HuH-7 (cell line): ENCODE measurements around the gene FBXL13.
"Not testable (repeated sequence)": the region's sequence is repeated elsewhere in the genome, so short reads cannot be mapped to it uniquely, and the experiment has no call there.

ENCODE experiments used
- DNase-seq: peaks from one replicate; pipeline ENCODE4 v3.0.0; 2011; ENCODE audit warnings: low spot score

Gene FBXL13

GRCh38 chr7:102935450-102936115, 139.0 kb downstream of the FBXL13 start:
- no peak for DNase-seq

- DNase-seq, result no peak
These were observed 139.9 kb downstream of the FBXL13 start for GRCh38 chr7:102934701-102935100.

- no peak for DNase-seq
These were observed 140.4 kb downstream of the FBXL13 start for GRCh38 chr7:102934239-102934638.

GRCh38 chr7:102933763-102934162, 140.8 kb downstream of the FBXL13 start:
- DNase-seq, result no peak

- no peak for DNase-seq
These were observed 142.8 kb downstream of the FBXL13 start for GRCh38 chr7:102931757-102932156.

GRCh38 chr7:102927312-102927933, 147.2 kb downstream of the FBXL13 start:
- no peak for DNase-seq

- no peak for DNase-seq
These were observed 147.8 kb downstream of the FBXL13 start for GRCh38 chr7:102926783-102927140.

GRCh38 chr7:102925976-102926782, 148.4 kb downstream of the FBXL13 start:
- no peak for DNase-seq

- no peak for DNase-seq
These were observed 155.8 kb downstream of the FBXL13 start for GRCh38 chr7:102918845-102919244.

- no peak for DNase-seq
These were observed 156.9 kb downstream of the FBXL13 start for GRCh38 chr7:102917436-102918353.

- no peak for DNase-seq
These were observed 157.7 kb downstream of the FBXL13 start for GRCh38 chr7:102916881-102917280.

GRCh38 chr7:102916426-102916825, 158.2 kb downstream of the FBXL13 start:
- no peak for DNase-seq

- no peak for DNase-seq
These were observed 160.0 kb downstream of the FBXL13 start for GRCh38 chr7:102914585-102914984.

GRCh38 chr7:102913826-102914225, 160.8 kb downstream of the FBXL13 start:
- DNase-seq, result no peak

GRCh38 chr7:102912742-102913141, 161.9 kb downstream of the FBXL13 start, which contains the start of gene LRRC17:
LRRC17 (plus strand) TSS chr7:102913000; CDS start chr7:102933914, 20,914 bp downstream.
- DNase-seq, result no peak

GRCh38 chr7:102908676-102909075, 165.9 kb downstream of the FBXL13 start:
- DNase-seq, result no peak

- not testable (repeated sequence) for DNase-seq
These were observed 171.0 kb downstream of the FBXL13 start for GRCh38 chr7:102903576-102903975.

- DNase-seq, result not testable (repeated sequence)
These were observed 172.5 kb downstream of the FBXL13 start for GRCh38 chr7:102902052-102902451.

- no peak for DNase-seq
These were observed 176.1 kb downstream of the FBXL13 start for GRCh38 chr7:102898532-102898859.

- DNase-seq, result no peak
These were observed 176.6 kb downstream of the FBXL13 start for GRCh38 chr7:102897856-102898531.

GRCh38 chr7:102897211-102897631, 177.4 kb downstream of the FBXL13 start:
- DNase-seq, result no peak
